GM10266 (cell line): ENCODE measurements around the gene TMEM164.

ENCODE experiments used
- DNase-seq: peaks from one replicate; pipeline ENCODE4 v3.0.0; 2012; ENCODE audit errors: extremely low spot score
- CTCF ChIP-seq: IDR thresholded peaks from 2 replicates; pipeline ENCODE4 v1.5.1; 2012; ENCODE audit warnings: mild to moderate bottlenecking, low read depth; ENCODE audit not compliant: control insufficient read depth, insufficient read depth; ENCODE audit errors: missing control alignments

TMEM164 gene

GRCh38 chrX:109997786-109998452, 5.0 kb upstream of the TMEM164 start:
- TF ChIP-seq CTCF = no peak
- no peak for DNase-seq

- no peak for DNase-seq
- TF ChIP-seq CTCF = no peak
Measured at GRCh38 chrX:110000000-110000399, 2.9 kb upstream of the TMEM164 start.

GRCh38 chrX:110000847-110001713, 1.8 kb upstream of the TMEM164 start:
- no peak for DNase-seq
- TF ChIP-seq CTCF = no peak

- DNase-seq = no peak
Measured at GRCh38 chrX:110001740-110002299, 1.1 kb upstream of the TMEM164 start.

GRCh38 chrX:110003167-110004156, 548 bp downstream of the TMEM164 start:
- DNase-seq = no peak
- no peak for TF ChIP-seq CTCF

More at GRCh38 chrX:110001740-110002299, 1.1 kb upstream of the TMEM164 start:
- TF ChIP-seq CTCF = no peak

- no peak for TF ChIP-seq CTCF
- DNase-seq = no peak
Measured at GRCh38 chrX:110004215-110004614, 1.3 kb downstream of the TMEM164 start.
